GM12878 (cell line): ENCODE measurements around the gene LRRC75A. TPM values are rescaled to one million over a fixed set of nuclear protein-coding genes. Genes with fewer than 3 reads are reported as not detected.

Experiments
- ATAC-seq: fragments of 200-7000 bp; cut with Tn5 transposase; 3 replicates; pipeline ENCODE4 v1.9.1; 2020; ENCODE audit warnings: mild to moderate bottlenecking, moderate library complexity
- BruUV-seq: library from RNA; stranded (reverse); fragments of 400-500 nt; replicated peaks from 2 replicates; lab custom pipeline; 2021; lab: Mats Ljungman, UMichigan
- CTCF ChIA-PET: fragments of 300-600 bp; sonication (Branson Sonifier 250); formaldehyde crosslinking; extraction: SDS; loops from one replicate; lab custom pipeline; 2021; ENCODE audit warnings: inconsistent platforms; lab: Yijun Ruan, JAX
- POLR2A ChIA-PET: fragments of 350-600 bp; formaldehyde crosslinking; extraction: SDS; loops from one replicate; lab custom pipeline; 2021; ENCODE audit warnings: inconsistent platforms; lab: Charles Lee
- RAD21 ChIA-PET: fragments of 300-600 bp; sonication (Branson Sonifier 250); formaldehyde crosslinking; loops from one replicate; lab custom pipeline; 2023; ENCODE audit warnings: antibody characterized with exemption; ENCODE audit not compliant: unreplicated experiment; lab: Charles Lee
- SMC1A ChIA-PET: fragments of 300-600 bp; sonication (Branson Sonifier 250); formaldehyde crosslinking; loops from one replicate; lab custom pipeline; 2023; ENCODE audit not compliant: unreplicated experiment, uncharacterized antibody; lab: Charles Lee
- DNase-seq: peaks from one replicate; pipeline ENCODE4 v3.0.0-alpha.2; 2011; ENCODE audit warnings: low read depth, low spot score
- FAIRE-seq: peaks from 3 replicates; lab custom pipeline; 2011; peaks lifted over from hg19 to GRCh38; lab: Jason Lieb, UNC
- H2AFZ ChIP-seq: 2 replicates; pipeline ENCODE4 v1.6.0; 2011; ENCODE audit warnings: low read depth, low read length, control low read depth; ENCODE audit not compliant: control insufficient read depth
- H3K27ac ChIP-seq: 2 replicates; pipeline ENCODE4 v1.5.1; 2011; ENCODE audit warnings: control low read depth; ENCODE audit not compliant: control insufficient read depth, insufficient read depth
- H3K27me3 ChIP-seq, 2 experiments: replicated peaks in 1 of 2; 2 replicates each; pipeline versions ENCODE4 v1.6.0 to v1.6.1; 2011; ENCODE audit warnings: low read length in 1 of 2; ENCODE audit not compliant: control insufficient read depth in 2 of 2, insufficient read depth in 2 of 2
- H3K36me3 ChIP-seq, 2 experiments: 2 replicates each; pipeline ENCODE4 v1.5.1; 2011; ENCODE audit warnings: low read length in 1 of 2; ENCODE audit not compliant: control insufficient read depth in 2 of 2, insufficient read depth in 2 of 2
- H3K4me1 ChIP-seq: 2 replicates; pipeline ENCODE4 v1.6.1; 2011; ENCODE audit warnings: mild to moderate bottlenecking, low read length, moderate library complexity, mixed read lengths; ENCODE audit not compliant: control insufficient read depth, insufficient read depth
- H3K4me2 ChIP-seq: 2 replicates; pipeline ENCODE4 v1.6.0; 2011; ENCODE audit warnings: control low read depth; ENCODE audit not compliant: control insufficient read depth, insufficient read depth
- H3K4me3 ChIP-seq: fragments of 200-600 bp; sonication (generic); 2 replicates; pipeline ENCODE4 v1.5.1; 2016
- H3K79me2 ChIP-seq: 2 replicates; pipeline ENCODE4 v1.6.0; 2011; ENCODE audit warnings: low read length; ENCODE audit not compliant: control insufficient read depth, insufficient read depth
- H3K9ac ChIP-seq: 2 replicates; pipeline ENCODE4 v1.8.0; 2011; ENCODE audit warnings: low read length, control low read depth, mixed read lengths; ENCODE audit not compliant: control insufficient read depth, insufficient read depth
- H3K9me3 ChIP-seq: replicated peaks from 3 replicates; pipeline ENCODE4 v1.5.1; 2011; ENCODE audit warnings: mild to moderate bottlenecking, low read length; ENCODE audit not compliant: control insufficient read depth, insufficient read depth
- H4K20me1 ChIP-seq: 2 replicates; pipeline ENCODE4 v1.6.0; 2011; ENCODE audit not compliant: control insufficient read depth, insufficient read depth
- BCL11A ChIP-seq: IDR thresholded peaks from 2 replicates; pipeline ENCODE4 v1.6.1; 2011; ENCODE audit warnings: low read depth, low read length
- BHLHE40 ChIP-seq, 2 experiments: fragments of 450-650 bp in 1 of 2; IDR thresholded peaks; 2 replicates each; pipeline ENCODE4 v1.6.1; 2011 to 2017; ENCODE audit warnings: low read depth in 2 of 2, borderline replicate concordance in 1 of 2, improper control_type of control experiment in 1 of 2, low read length in 1 of 2, mild to moderate bottlenecking in 1 of 2
- CBX5 ChIP-seq: sonication (generic); IDR thresholded peaks from 2 replicates; pipeline ENCODE4 v1.6.1; 2016; ENCODE audit warnings: low read depth, moderate library complexity, mild to moderate bottlenecking, inconsistent platforms
- CREB1 ChIP-seq: IDR thresholded peaks from 2 replicates; pipeline ENCODE4 v1.6.1; 2012; ENCODE audit warnings: low read depth, mild to moderate bottlenecking, inconsistent platforms
- ESRRA ChIP-seq: IDR thresholded peaks from 2 replicates; pipeline ENCODE4 v1.6.1; 2012; ENCODE audit warnings: mild to moderate bottlenecking, low read length, improper control_type of control experiment
- NFXL1 ChIP-seq: fragments of 450-650 bp; IDR thresholded peaks from 2 replicates; pipeline ENCODE4 v1.6.1; 2017; ENCODE audit warnings: antibody characterized with exemption, mild to moderate bottlenecking, borderline replicate concordance
- PAX8 ChIP-seq: fragments of 450-650 bp; IDR thresholded peaks from 2 replicates; pipeline ENCODE4 v1.6.1; 2017; ENCODE audit warnings: mild to moderate bottlenecking, moderate library complexity
- PML ChIP-seq: IDR thresholded peaks from 2 replicates; pipeline ENCODE4 v1.6.1; 2012; ENCODE audit warnings: low read length, inconsistent platforms
- RBBP5 ChIP-seq: fragments of 200-600 bp; sonication (generic); conservative IDR thresholded peaks from 2 replicates; pipeline ENCODE4 v1.6.1; 2016
- SMAD5 ChIP-seq: IDR thresholded peaks from 2 replicates; pipeline ENCODE4 v1.6.1; 2016; ENCODE audit warnings: antibody characterized with exemption, low read depth
- SREBF2 ChIP-seq: IDR thresholded peaks from 2 replicates; pipeline ENCODE4 v1.6.1; 2012; ENCODE audit warnings: mild to moderate bottlenecking, low read length
- TCF7 ChIP-seq: IDR thresholded peaks from 2 replicates; pipeline ENCODE4 v1.6.1; 2014; ENCODE audit warnings: antibody characterized with exemption, borderline replicate concordance
- YY1 ChIP-seq: IDR thresholded peaks from 2 replicates; pipeline ENCODE4 v1.6.1; 2011; ENCODE audit warnings: low read depth, mild to moderate bottlenecking, low read length
- ZNF622 ChIP-seq: fragments of 450-650 bp; IDR thresholded peaks from 2 replicates; pipeline ENCODE4 v1.6.1; 2017; ENCODE audit warnings: mild to moderate bottlenecking, inconsistent platforms
- WGBS: methylation state at CpG from one replicate; pipeline ENCODE4 v1.1.6; 2016; ENCODE audit warnings: low lambda C conversion rate; ENCODE audit not compliant: insufficient replicate concordance, insufficient coverage; ENCODE audit errors: missing lambda C conversion rate; 5-methylcytosine and 5-hydroxymethylcytosine counted together
- in situ Hi-C: fragments of 300-500 bp; cut with MboI; formaldehyde crosslinking; loops from 9 replicates; pipeline ENCODE4 v1.14.3; 2018; ENCODE audit warnings: mixed read lengths
- intact Hi-C: fragments of 100-400 bp; cut with micrococcal nuclease; formaldehyde crosslinking; loops from one replicate; pipeline ENCODE4 v1.14.2; 2022; ENCODE audit not compliant: unreplicated experiment
- polyA plus RNA-seq, 11 experiments: library from polyadenylated mRNA; depleted of rRNA in 4 of 11; unstranded in 6 of 11; stranded (reverse) in 5 of 11; fragments of >200 nt; fragmentation: Nextera tagmentation in 4 of 11; fragmentation: Illumina TruSeq in 1 of 11; extraction: Ambion mirVana in 4 of 11; extraction: Trizol in 1 of 11; gene quantifications; 1 replicate in 1 of 11; 2 replicates in 10 of 11; pipeline versions ENCODE4 v1.2.1 to v1.2.3, GENCODE V29; 2011 to 2016; ENCODE audit warnings: inconsistent platforms in 2 of 11, missing spikeins in 2 of 11, low read depth in 1 of 11
- total RNA-seq, 4 experiments: library from RNA; depleted of rRNA in 3 of 4; stranded (reverse); fragments of >200 nt in 3 of 4; fragmentation: Illumina TruSeq in 1 of 4; extraction: Trizol in 1 of 4; gene quantifications; 2 replicates each; pipeline versions ENCODE4 v1.2.1 to v1.2.3, GENCODE V29; 2013 to 2021
- TF ChIP-seq, protein P1 (sequence below): fragments of 150-350 bp; IDR thresholded peaks from 2 replicates; pipeline ENCODE4 v1.6.1; 2016; ENCODE audit warnings: low read depth, low read length
- TF ChIP-seq, protein P2 (sequence below): IDR thresholded peaks from 2 replicates; pipeline ENCODE4 v1.6.1; 2011; ENCODE audit warnings: low read depth, low read length, improper control_type of control experiment, borderline replicate concordance
- TF ChIP-seq, protein P3 (sequence below): fragments of 450-650 bp; IDR thresholded peaks from 2 replicates; pipeline ENCODE4 v1.6.1; 2017; ENCODE audit warnings: mild to moderate bottlenecking
- TF ChIP-seq, protein P4 (sequence below): IDR thresholded peaks from 2 replicates; pipeline ENCODE4 v1.6.1; 2011; ENCODE audit warnings: mild to moderate bottlenecking, low read depth, low read length, moderate library complexity; ENCODE audit not compliant: insufficient replicate concordance

Gene LRRC75A
- total and polyA plus RNA-seq, 10 of the 15 experiments (the other 5 are each of a cell fraction or from before 2014, with no cell fraction given): 0.01 to 1.3 (median 0.09) TPM; not detected in 2

DNA sequence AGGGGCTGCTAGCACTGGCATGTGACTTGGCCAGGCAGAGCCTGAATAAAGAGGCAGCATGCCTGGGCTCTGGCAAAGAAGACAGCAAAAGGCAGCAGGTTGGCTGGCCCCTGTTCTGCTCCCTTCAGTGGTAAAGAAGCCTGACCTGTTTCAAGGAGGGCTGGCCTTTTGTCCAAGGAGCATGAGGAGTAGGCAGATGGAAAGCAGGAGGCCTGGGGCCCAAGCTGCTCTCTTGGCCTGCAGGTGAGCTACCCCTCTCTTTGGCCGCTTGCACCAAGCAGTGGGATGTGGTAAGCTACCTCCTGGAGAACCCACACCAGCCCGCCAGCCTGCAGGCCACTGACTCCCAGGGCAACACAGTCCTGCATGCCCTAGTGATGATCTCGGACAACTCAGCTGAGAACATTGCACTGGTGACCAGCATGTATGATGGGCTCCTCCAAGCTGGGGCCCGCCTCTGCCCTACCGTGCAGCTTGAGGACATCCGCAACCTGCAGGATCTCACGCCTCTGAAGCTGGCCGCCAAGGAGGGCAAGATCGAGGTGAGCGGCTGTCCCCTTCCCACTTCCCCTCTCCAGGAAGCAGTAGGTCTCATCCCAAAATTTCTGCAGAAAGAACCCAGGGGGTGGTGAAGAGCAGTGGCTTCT lies 68.6 kb downstream of the LRRC75A start:
- in situ Hi-C loops (no loop called here), intact Hi-C loops (no loop called here)
- WGBS: 98% methylated on average over 10 of the region's 10 CpGs
- H3K27ac ChIP-seq: no peak overlapping the region
- H3K9ac ChIP-seq: no peak overlapping the region
- H4K20me1 ChIP-seq: no peaks in the 10 kb centered on the region
- no TSS peak for BruUV-seq
- peaks cover 19% of the 10 kb centered on the region for H3K4me1 ChIP-seq
- POLR2A ChIA-PET: interaction anchor here (1.1 to 1.3 kb wide), 2 partner anchors 15 kb away, joined by 3 to 5 read pairs; no protein-coding TSS in a partner anchor
- no peak overlapping the region for H3K4me3 ChIP-seq
- DNase-seq (no peak), FAIRE-seq (no peak), ATAC-seq (no peak)
- H3K4me2 ChIP-seq: no peak overlapping the region
- RAD21 ChIA-PET: interaction anchor here (1.8 kb wide), 1 partner anchor 15 kb away, joined by 4 read pairs; no protein-coding TSS in a partner anchor
- H3K36me3 ChIP-seq: peaks cover 25 to 28% of the 10 kb centered on the region in 2 experiments
- H3K27me3 ChIP-seq: no peaks in the 10 kb centered on the region
- H3K9me3 ChIP-seq: no peaks in the 10 kb centered on the region
- peaks cover 23% of the 10 kb centered on the region for H3K79me2 ChIP-seq
- CTCF ChIA-PET: interaction anchor here (1.0 to 1.2 kb wide), 3 partner anchors 15 to 59 kb away, joined by 3 to 5 read pairs (median 4); no protein-coding TSS in a partner anchor
- SMC1A ChIA-PET: interaction anchor here (1.2 kb wide), 1 partner anchor 17 kb away, joined by 4 read pairs; no protein-coding TSS in a partner anchor
- H2AFZ ChIP-seq: no peak overlapping the region
- TF ChIP-seq CBX5 (no peak), PML (no peak), PAX8 (no peak), ZNF622 (no peak), SMAD5 (no peak), RBBP5 (no peak), SREBF2 (no peak), ESRRA (no peak), BHLHE40 (IDR thresholded peaks at IDR 0.05; ENCODE audit: borderline replicate concordance in 1 of 2, low read depth in 2 of 2, low read length in 1 of 2) (no peak), BCL11A (no peak), NFXL1 (no peak), YY1 (no peak), TCF7 (no peak), CREB1 (no peak)
- TF ChIP-seq, protein P1, sequence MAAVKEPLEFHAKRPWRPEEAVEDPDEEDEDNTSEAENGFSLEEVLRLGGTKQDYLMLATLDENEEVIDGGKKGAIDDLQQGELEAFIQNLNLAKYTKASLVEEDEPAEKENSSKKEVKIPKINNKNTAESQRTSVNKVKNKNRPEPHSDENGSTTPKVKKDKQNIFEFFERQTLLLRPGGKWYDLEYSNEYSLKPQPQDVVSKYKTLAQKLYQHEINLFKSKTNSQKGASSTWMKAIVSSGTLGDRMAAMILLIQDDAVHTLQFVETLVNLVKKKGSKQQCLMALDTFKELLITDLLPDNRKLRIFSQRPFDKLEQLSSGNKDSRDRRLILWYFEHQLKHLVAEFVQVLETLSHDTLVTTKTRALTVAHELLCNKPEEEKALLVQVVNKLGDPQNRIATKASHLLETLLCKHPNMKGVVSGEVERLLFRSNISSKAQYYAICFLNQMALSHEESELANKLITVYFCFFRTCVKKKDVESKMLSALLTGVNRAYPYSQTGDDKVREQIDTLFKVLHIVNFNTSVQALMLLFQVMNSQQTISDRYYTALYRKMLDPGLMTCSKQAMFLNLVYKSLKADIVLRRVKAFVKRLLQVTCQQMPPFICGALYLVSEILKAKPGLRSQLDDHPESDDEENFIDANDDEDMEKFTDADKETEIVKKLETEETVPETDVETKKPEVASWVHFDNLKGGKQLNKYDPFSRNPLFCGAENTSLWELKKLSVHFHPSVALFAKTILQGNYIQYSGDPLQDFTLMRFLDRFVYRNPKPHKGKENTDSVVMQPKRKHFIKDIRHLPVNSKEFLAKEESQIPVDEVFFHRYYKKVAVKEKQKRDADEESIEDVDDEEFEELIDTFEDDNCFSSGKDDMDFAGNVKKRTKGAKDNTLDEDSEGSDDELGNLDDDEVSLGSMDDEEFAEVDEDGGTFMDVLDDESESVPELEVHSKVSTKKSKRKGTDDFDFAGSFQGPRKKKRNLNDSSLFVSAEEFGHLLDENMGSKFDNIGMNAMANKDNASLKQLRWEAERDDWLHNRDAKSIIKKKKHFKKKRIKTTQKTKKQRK: no peak
- TF ChIP-seq, protein P2, sequence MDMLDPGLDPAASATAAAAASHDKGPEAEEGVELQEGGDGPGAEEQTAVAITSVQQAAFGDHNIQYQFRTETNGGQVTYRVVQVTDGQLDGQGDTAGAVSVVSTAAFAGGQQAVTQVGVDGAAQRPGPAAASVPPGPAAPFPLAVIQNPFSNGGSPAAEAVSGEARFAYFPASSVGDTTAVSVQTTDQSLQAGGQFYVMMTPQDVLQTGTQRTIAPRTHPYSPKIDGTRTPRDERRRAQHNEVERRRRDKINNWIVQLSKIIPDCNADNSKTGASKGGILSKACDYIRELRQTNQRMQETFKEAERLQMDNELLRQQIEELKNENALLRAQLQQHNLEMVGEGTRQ: no peak
- TF ChIP-seq, protein P3, sequence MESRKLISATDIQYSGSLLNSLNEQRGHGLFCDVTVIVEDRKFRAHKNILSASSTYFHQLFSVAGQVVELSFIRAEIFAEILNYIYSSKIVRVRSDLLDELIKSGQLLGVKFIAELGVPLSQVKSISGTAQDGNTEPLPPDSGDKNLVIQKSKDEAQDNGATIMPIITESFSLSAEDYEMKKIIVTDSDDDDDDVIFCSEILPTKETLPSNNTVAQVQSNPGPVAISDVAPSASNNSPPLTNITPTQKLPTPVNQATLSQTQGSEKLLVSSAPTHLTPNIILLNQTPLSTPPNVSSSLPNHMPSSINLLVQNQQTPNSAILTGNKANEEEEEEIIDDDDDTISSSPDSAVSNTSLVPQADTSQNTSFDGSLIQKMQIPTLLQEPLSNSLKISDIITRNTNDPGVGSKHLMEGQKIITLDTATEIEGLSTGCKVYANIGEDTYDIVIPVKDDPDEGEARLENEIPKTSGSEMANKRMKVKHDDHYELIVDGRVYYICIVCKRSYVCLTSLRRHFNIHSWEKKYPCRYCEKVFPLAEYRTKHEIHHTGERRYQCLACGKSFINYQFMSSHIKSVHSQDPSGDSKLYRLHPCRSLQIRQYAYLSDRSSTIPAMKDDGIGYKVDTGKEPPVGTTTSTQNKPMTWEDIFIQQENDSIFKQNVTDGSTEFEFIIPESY: no peak
- TF ChIP-seq, protein P4, sequence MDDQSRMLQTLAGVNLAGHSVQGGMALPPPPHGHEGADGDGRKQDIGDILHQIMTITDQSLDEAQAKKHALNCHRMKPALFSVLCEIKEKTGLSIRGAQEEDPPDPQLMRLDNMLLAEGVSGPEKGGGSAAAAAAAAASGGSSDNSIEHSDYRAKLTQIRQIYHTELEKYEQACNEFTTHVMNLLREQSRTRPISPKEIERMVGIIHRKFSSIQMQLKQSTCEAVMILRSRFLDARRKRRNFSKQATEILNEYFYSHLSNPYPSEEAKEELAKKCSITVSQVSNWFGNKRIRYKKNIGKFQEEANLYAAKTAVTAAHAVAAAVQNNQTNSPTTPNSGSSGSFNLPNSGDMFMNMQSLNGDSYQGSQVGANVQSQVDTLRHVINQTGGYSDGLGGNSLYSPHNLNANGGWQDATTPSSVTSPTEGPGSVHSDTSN: no peak
